Breast epithelium (tissue), 4 donors: Measurements from ENCODE around the gene HABP4. TPM values are rescaled to one million over a fixed set of nuclear protein-coding genes. Genes with fewer than 3 reads are reported as not detected.
A peak's percentile ranks its signal among the peaks of the same experiment; 100 is the strongest.

Experiments
- DNase-seq, 2 donors: peaks; one replicate each; pipeline ENCODE4 v3.0.0-alpha.2; 2019; ENCODE audit warnings: low spot score in 2 of 2
- H3K27ac ChIP-seq, 2 donors: fragments of 200-600 bp; sonication (generic) in 1 of 2; one replicate each; pipeline ENCODE4 v1.5.1; 2016 to 2019; ENCODE audit warnings: mild to moderate bottlenecking in 1 of 2
- H3K27me3 ChIP-seq, 2 donors: fragments of 200-600 bp; sonication (generic) in 1 of 2; one replicate each; pipeline versions ENCODE4 v1.5.1 to v1.6.0; 2017 to 2019; ENCODE audit warnings: control low read depth in 1 of 2, mild to moderate bottlenecking in 1 of 2
- H3K36me3 ChIP-seq: fragments of 200-600 bp; one replicate; pipeline ENCODE4 v1.5.1; 2019
- H3K4me1 ChIP-seq, 2 donors: fragments of 200-600 bp; sonication (generic); one replicate each; pipeline ENCODE4 v1.5.1; 2016 to 2019; ENCODE audit warnings: control low read depth in 1 of 2
- H3K4me3 ChIP-seq, 3 donors: fragments of 200-600 bp; sonication (generic); 1 replicate in 2 of 3; 2 replicates in 1 of 3; pipeline ENCODE4 v1.5.1; 2016 to 2019; ENCODE audit warnings: mild to moderate bottlenecking in 3 of 3, moderate library complexity in 2 of 3
- H3K9me3 ChIP-seq, 2 donors: fragments of 200-600 bp; sonication (generic) in 1 of 2; one replicate each; pipeline ENCODE4 v1.5.1; 2016 to 2019; ENCODE audit warnings: control low read depth in 1 of 2
- CTCF ChIP-seq, 3 donors: fragments of 450-650 bp; IDR thresholded peaks; one replicate each; pipeline ENCODE4 v1.5.1; 2016 to 2017; ENCODE audit warnings: antibody characterized with exemption in 3 of 3, mild to moderate bottlenecking in 3 of 3, moderate library complexity in 3 of 3
- POLR2A ChIP-seq: fragments of 450-650 bp; IDR thresholded peaks from one replicate; pipeline ENCODE4 v1.6.1; 2016; ENCODE audit warnings: antibody characterized with exemption, mild to moderate bottlenecking, moderate library complexity
- POLR2AphosphoS5 ChIP-seq, 3 donors: sonication (generic); formaldehyde crosslinking; IDR thresholded peaks; one replicate each; pipeline ENCODE4 v1.6.1; 2017; ENCODE audit warnings: antibody characterized with exemption in 3 of 3
- intact Hi-C: fragments of 100-400 bp; cut with DNase I; formaldehyde crosslinking; loops from one replicate; pipeline ENCODE4 v1.15.1; 2023; ENCODE audit warnings: low total_unique reads
- total RNA-seq, 3 donors: library from RNA; depleted of rRNA; stranded (reverse); fragments of >200 nt; gene quantifications; one replicate each; pipeline ENCODE4 v1.1.0, GENCODE V29; 2016

The HABP4 gene
- total RNA-seq, 3 donors from 2014 or later, result 9.7 to 26.6 (median 22.3) TPM

- H3K27ac ChIP-seq, result no peak overlapping the region
- no peaks in the 10 kb centered on the region for H3K36me3 ChIP-seq
- H3K4me3 ChIP-seq, result no peak overlapping the region
- no peak for DNase-seq
- H3K4me1 ChIP-seq, result no peaks in the 10 kb centered on the region
- no peaks in the 10 kb centered on the region for H3K9me3 ChIP-seq
- TF ChIP-seq CTCF (IDR thresholded peaks at IDR 0.05) (no peak), POLR2A (no peak), POLR2AphosphoS5 (IDR thresholded peaks at IDR 0.05) (no peak)
- intact Hi-C loops, result no loop called here
- H3K27me3 ChIP-seq, result no peaks in the 10 kb centered on the region
Observed at GRCh38 chr9:96457266-96457665, 7.3 kb downstream of the HABP4 start.

GRCh38 chr9:96458226-96458625, 8.3 kb downstream of the HABP4 start:
- Histone ChIP-seq H3K36me3 (no peaks in the 10 kb centered on the region), H3K4me1 (no peaks in the 10 kb centered on the region), H3K9me3 (no peaks in the 10 kb centered on the region), H3K27me3 (no peaks in the 10 kb centered on the region), H3K4me3 (no peak overlapping the region), H3K27ac (no peak overlapping the region)
- TF ChIP-seq POLR2AphosphoS5 (IDR thresholded peaks at IDR 0.05) (no peak), CTCF (IDR thresholded peaks at IDR 0.05) (no peak), POLR2A (no peak)
- intact Hi-C loops, result no loop called here
- no peak for DNase-seq

- H3K9me3 ChIP-seq, result no peaks in the 10 kb centered on the region
- TF ChIP-seq CTCF (IDR thresholded peaks at IDR 0.05) (no peak), POLR2AphosphoS5 (IDR thresholded peaks at IDR 0.05) (no peak), POLR2A (no peak)
- H3K4me1 ChIP-seq, result no peaks in the 10 kb centered on the region
- DNase-seq, result no peak
- no peak overlapping the region for H3K4me3 ChIP-seq
- no peak overlapping the region for H3K27ac ChIP-seq
- H3K27me3 ChIP-seq, result no peaks in the 10 kb centered on the region
- no peaks in the 10 kb centered on the region for H3K36me3 ChIP-seq
- intact Hi-C loops, result no loop called here
Observed at GRCh38 chr9:96459268-96460007, 9.5 kb downstream of the HABP4 start.

- DNase-seq, result no peak
- intact Hi-C loops, result no loop called here
- Histone ChIP-seq H3K4me1 (no peaks in the 10 kb centered on the region), H3K27me3 (no peaks in the 10 kb centered on the region), H3K27ac (peak overlapping the region in 1 of 2 donors; percentile 20), H3K36me3 (no peaks in the 10 kb centered on the region), H3K9me3 (no peaks in the 10 kb centered on the region), H3K4me3 (no peak overlapping the region)
- TF ChIP-seq CTCF (IDR thresholded peaks at IDR 0.05) (no peak), POLR2AphosphoS5 (IDR thresholded peaks at IDR 0.05) (no peak), POLR2A (no peak)
Observed at GRCh38 chr9:96460470-96460869, 10.5 kb downstream of the HABP4 start.

GRCh38 chr9:96460882-96461281, 10.9 kb downstream of the HABP4 start:
- Histone ChIP-seq H3K27me3 (no peaks in the 10 kb centered on the region), H3K4me1 (no peaks in the 10 kb centered on the region), H3K4me3 (no peak overlapping the region), H3K27ac (no peak overlapping the region), H3K36me3 (no peaks in the 10 kb centered on the region), H3K9me3 (no peaks in the 10 kb centered on the region)
- no peak for TF ChIP-seq CTCF (IDR thresholded peaks at IDR 0.05)
- TF ChIP-seq POLR2AphosphoS5 (IDR thresholded peaks at IDR 0.05), result no peak
- no peak for TF ChIP-seq POLR2A
- no peak for DNase-seq
- intact Hi-C loops, result no loop called here
